Hematopoietic multipotent progenitor cell (in vitro differentiated cells): ENCODE data around the gene COL1A1. TPM values are rescaled to one million over a fixed set of nuclear protein-coding genes. Genes with fewer than 3 reads are reported as not detected.

Experiments
- DNase-seq, 3 donors: peaks; one replicate each; pipeline ENCODE4 v3.0.0-alpha.2; 2011 to 2015; ENCODE audit warnings: low read depth in 2 of 3, low spot score in 2 of 3
- total RNA-seq: library from RNA; depleted of rRNA; stranded (reverse); fragments of >200 nt; gene quantifications from one replicate; pipeline ENCODE4 v1.2.3, GENCODE V29; 2012

COL1A1 gene
- total RNA-seq, 1 donor: 0.54 TPM

GRCh38 chr17:50175035-50175807 lies 26.2 kb downstream of the COL1A1 start:
- DNase-seq: no peak

- DNase-seq: no peak
Observed at GRCh38 chr17:50174444-50174843, 27.0 kb downstream of the COL1A1 start.

- DNase-seq: no peak
Observed at GRCh38 chr17:50173335-50173941, 28.0 kb downstream of the COL1A1 start.

- DNase-seq: no peak
Observed at GRCh38 chr17:50172936-50173334, 28.5 kb downstream of the COL1A1 start.

- no peak for DNase-seq
Observed at GRCh38 chr17:50172130-50172529, 29.3 kb downstream of the COL1A1 start.

GRCh38 chr17:50171371-50172071 lies 29.9 kb downstream of the COL1A1 start:
- no peak for DNase-seq

- no peak for DNase-seq
Observed at GRCh38 chr17:50170662-50171370, 30.6 kb downstream of the COL1A1 start.

GRCh38 chr17:50169881-50170459 lies 31.5 kb downstream of the COL1A1 start:
- DNase-seq: no peak

- DNase-seq: peak; percentile 53 to 91 (median 80)
Observed at GRCh38 chr17:50169121-50169764, 32.2 kb downstream of the COL1A1 start.

GRCh38 chr17:50168319-50168718 lies 33.1 kb downstream of the COL1A1 start:
- DNase-seq: no peak

- DNase-seq: no peak
Observed at GRCh38 chr17:50167371-50167770, 34.1 kb downstream of the COL1A1 start.

- no peak for DNase-seq
Observed at GRCh38 chr17:50166518-50167181, 34.8 kb downstream of the COL1A1 start.

GRCh38 chr17:50165867-50166517 lies 35.4 kb downstream of the COL1A1 start, which contains the start of gene SGCA:
Gene SGCA, plus strand, starts transcription at chr17:50166005. Its CDS starts 36 bp downstream, at chr17:50166041.
- DNase-seq: no peak

- DNase-seq: no peak
Observed at GRCh38 chr17:50165466-50165865, 36.0 kb downstream of the COL1A1 start.

GRCh38 chr17:50165066-50165465 lies 36.4 kb downstream of the COL1A1 start:
- no peak for DNase-seq

- no peak for DNase-seq
Observed at GRCh38 chr17:50164697-50164988, 36.8 kb downstream of the COL1A1 start.

GRCh38 chr17:50163843-50164696 lies 37.4 kb downstream of the COL1A1 start:
- peak in 1 of 3 donors; percentile 47 for DNase-seq
